Hematopoietic multipotent progenitor cell treated with erythropoietin and hydrocortisone succinate and interleukin-3 and kit ligand, for 4 days (in vitro differentiated cells): ENCODE measurements around the gene RBM20.
"Not testable (repeated sequence)": the region's sequence is repeated elsewhere in the genome, so short reads cannot be mapped to it uniquely, and the experiment has no call there.

Experiments used
- DNase-seq: peaks from one replicate; pipeline ENCODE4 v3.0.0-alpha.2; 2015

RBM20 gene

GRCh38 chr10:110625951-110626855, 17.9 kb upstream of the RBM20 start:
- no peak for DNase-seq

DNA sequence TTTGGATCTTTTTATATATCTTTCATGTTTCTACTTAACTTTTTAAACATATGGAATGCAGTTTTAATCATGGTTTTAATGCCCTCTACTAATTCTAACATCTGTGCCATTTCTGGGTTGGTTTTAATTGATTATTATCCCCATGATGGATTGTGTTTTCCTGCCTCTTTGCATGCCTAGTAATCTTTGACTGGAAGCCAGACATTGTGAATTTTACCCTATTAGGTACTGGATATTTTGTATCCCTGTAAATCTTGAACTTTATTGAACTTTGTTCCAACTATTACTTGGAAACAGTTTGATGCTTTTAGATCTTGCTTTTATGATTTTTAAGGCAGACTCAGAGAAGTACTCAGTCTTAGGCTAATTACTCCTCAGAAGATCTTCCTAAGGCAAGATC, 16.0 kb upstream of the RBM20 start:
- no peak for DNase-seq

- DNase-seq = no peak
Observed at GRCh38 chr10:110629680-110630191, 14.4 kb upstream of the RBM20 start.

GRCh38 chr10:110631934-110632333, 12.2 kb upstream of the RBM20 start:
- DNase-seq = no peak

DNA sequence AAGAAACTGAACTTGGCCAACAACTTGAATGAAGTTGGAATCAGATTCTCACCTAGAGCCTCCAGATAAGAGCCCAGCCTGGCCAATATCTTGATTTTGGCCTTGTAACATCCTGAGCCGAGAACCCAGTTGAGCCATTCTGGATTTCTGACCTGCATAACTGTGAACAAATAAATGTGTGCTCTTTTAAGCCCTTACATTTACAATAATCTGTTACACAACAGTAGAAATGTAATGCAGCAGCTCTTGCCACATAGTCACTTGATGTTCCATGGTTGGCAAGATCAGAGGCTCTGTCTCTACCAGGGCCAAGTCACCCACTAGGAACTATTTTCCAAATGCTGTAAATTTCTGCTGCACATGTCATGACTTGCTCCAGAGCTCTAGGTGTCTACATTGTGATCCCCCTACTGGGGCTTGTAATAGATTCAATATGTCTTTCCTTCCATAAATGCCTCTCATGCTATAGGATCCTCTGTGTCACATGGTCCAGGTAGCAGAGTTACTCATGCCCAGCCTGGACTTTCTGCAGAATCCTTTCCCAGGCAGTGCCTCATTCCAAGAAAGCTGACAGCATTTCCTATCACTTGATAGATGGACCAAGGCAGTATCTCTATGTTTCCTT, 11.4 kb upstream of the RBM20 start:
- no peak for DNase-seq

GRCh38 chr10:110634527-110635209, 9.5 kb upstream of the RBM20 start:
- no peak for DNase-seq

GRCh38 chr10:110636572-110636931, 7.6 kb upstream of the RBM20 start:
- DNase-seq = no peak

- DNase-seq = no peak
Observed at GRCh38 chr10:110636932-110637557, 7.1 kb upstream of the RBM20 start.

DNA sequence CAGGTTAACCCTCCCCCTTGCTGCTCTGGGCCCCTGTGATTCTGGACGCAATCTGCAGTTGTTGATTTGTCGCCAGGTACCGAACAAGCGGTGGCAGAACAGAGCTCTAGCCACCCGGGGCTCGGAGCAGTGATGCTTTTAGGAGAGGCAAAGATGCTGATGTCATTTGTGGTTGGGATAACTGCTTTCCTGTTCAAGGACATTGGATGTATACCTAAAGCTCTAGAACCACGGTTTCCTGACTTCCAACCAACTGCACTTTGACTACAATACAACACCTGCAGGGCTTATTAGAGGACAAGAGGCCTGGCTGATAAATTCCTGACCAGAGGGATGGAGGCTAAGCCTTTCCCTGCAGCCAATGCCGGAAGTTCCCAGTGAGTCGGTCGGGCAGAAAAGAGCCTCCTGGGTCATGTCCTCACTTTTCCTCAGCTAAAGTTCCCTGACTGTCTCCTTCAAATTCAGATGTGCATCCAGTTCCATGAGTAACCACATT, 6.5 kb upstream of the RBM20 start:
- no peak for DNase-seq

GRCh38 chr10:110638319-110638718, 5.8 kb upstream of the RBM20 start:
- DNase-seq = no peak

GRCh38 chr10:110639046-110639445, 5.1 kb upstream of the RBM20 start:
- not testable (repeated sequence) for DNase-seq

- not testable (repeated sequence) for DNase-seq
Observed at GRCh38 chr10:110639858-110640257, 4.3 kb upstream of the RBM20 start.

DNA sequence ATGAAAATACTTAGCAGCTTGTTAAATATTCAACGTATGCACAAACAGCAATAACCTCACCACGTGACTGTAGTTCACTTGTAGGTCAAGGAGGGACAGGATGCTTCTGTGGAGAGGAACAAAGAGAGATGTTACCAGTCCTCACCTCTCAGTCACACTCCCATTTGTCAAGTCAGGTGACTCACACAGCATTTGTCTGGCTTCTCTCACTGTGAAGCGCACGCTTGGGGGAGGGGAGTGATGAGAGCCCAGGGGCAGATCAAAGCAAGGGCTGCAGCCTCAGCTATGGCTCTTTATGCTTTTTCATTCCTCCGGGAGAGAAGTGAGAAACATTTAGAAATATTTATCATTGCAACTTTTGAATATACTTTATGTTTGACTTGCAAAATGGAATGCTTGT, 2.9 kb upstream of the RBM20 start:
- peak; percentile 26 for DNase-seq

- DNase-seq = no peak
Observed at GRCh38 chr10:110642204-110643034, 1.7 kb upstream of the RBM20 start.

GRCh38 chr10:110643035-110643652, 992 bp upstream of the RBM20 start:
- DNase-seq = no peak

- no peak for DNase-seq
Observed at GRCh38 chr10:110644598-110645462, 694 bp downstream of the RBM20 start.

DNA sequence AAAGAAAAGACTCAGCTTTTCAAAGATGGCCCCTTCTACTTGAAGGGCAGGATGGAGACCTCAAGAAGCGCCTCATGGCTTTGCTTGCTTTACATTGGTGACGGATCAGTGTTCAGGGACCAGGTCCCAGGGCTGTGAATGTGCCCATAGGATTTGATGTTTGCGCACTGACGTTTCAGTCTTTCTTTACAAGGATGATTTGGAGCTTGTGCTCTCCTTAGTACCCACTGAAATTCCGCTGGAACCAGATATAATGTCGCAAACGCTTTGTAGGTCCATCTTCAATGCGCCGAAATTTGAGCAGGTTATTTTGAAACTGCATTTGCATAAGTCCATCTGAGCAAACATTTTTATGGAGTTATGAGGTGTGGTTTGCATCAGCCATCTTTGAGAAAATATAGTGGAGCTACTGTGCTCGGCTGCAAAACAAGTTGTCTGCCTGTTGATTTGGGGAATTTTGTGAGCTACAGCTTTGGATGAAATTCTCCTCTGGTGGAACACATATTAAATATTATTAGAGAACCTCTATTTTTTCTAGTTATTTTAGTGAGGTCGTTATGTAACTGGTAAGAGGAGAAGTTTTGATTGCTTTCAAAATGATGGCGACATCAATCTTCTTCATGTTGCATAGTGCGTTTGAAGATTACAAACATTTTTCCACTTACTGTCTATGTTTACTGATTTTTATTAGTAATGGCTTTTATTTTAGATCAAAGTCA, 2.4 kb downstream of the RBM20 start:
- no peak for DNase-seq

GRCh38 chr10:110647136-110647430, 2.9 kb downstream of the RBM20 start:
- no peak for DNase-seq

GRCh38 chr10:110648692-110649346, 4.7 kb downstream of the RBM20 start:
- DNase-seq = no peak
